ENCODE results near the gene SLC1A3.

GRCh38 chr5:36708996-36709395 is 102.6 kb downstream of the SLC1A3 start:
- TF ChIP-seq CTCF (IDR thresholded peaks at IDR 0.05) (peak in 2 of 12 donors; percentile 14 to 19), POLR2A (IDR thresholded peaks at IDR 0.05) (no peak)

All from heart left ventricle (tissue), 13 donors.